ENCODE data around the gene RPP25L.

DNA sequence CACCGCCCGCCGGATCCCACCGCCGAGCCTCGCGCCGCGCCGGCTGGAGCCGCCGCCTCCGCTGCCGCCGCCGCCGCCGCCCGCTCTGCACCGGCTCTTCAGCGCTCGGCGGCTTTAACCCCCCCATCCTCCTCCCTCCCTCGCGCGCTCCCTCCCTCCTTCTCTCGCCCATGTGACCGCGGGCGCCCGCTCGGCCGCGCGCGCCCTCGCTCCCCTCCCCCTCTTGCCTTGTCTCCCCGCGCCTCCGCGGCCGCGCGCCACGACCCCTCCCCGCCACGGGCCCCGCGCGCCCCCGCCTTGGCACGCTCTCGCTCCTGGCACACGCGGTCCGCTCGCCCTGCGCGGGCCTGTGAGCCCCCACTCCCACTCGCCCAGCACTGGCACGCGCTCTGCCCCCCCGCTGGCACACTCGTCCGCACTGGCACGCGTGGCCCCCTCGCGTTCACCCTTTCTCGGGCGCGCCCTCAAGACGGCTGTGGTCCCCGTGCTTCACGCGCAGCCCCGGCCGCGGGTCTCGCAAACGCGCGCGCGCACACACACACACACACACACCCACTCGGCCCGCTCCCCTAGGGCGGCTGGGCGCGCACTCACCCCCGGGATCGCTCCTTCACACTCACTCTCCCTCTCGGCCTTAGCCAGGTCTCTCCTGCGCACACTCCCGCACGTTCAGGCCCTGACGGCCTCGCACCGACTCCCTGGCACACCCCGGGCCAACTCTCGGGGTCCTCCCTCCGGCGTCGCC is 22.1 kb downstream of the RPP25L start, which contains the start of gene CNTFR:
- TF ChIP-seq, protein P1, sequence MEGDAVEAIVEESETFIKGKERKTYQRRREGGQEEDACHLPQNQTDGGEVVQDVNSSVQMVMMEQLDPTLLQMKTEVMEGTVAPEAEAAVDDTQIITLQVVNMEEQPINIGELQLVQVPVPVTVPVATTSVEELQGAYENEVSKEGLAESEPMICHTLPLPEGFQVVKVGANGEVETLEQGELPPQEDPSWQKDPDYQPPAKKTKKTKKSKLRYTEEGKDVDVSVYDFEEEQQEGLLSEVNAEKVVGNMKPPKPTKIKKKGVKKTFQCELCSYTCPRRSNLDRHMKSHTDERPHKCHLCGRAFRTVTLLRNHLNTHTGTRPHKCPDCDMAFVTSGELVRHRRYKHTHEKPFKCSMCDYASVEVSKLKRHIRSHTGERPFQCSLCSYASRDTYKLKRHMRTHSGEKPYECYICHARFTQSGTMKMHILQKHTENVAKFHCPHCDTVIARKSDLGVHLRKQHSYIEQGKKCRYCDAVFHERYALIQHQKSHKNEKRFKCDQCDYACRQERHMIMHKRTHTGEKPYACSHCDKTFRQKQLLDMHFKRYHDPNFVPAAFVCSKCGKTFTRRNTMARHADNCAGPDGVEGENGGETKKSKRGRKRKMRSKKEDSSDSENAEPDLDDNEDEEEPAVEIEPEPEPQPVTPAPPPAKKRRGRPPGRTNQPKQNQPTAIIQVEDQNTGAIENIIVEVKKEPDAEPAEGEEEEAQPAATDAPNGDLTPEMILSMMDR (IDR thresholded peaks at IDR 0.05): no peak
- TF ChIP-seq POLR2AphosphoS5 (IDR thresholded peaks at IDR 0.05): no peak

Data from upper lobe of left lung (tissue), 4 donors.